ENCODE measurements around the gene KLC3. TPM values are rescaled to one million over a fixed set of nuclear protein-coding genes. Genes with fewer than 3 reads are reported as not detected.
A peak's percentile ranks its signal among the peaks of the same experiment; 100 is the strongest.

Gene KLC3
- total and polyA plus RNA-seq, 2 of the 8 experiments (the other 6 are each of a cell fraction or from before 2014, with no cell fraction given): 1.3 to 2.8 TPM

- TF ChIP-seq BACH1 (IDR thresholded peaks at IDR 0.05; ENCODE audit: low read length) (no peak), PHF8 (conservative IDR thresholded peaks at IDR 0.05; ENCODE audit: low read depth, low read length) (peak; percentile 40; the same call in 1 of the 2 replicates), POU5F1 (IDR thresholded peaks at IDR 0.05; ENCODE audit: low read depth, low read length) (no peak), TAF1 (IDR thresholded peaks at IDR 0.05; ENCODE audit: low read depth, low read length) (peak; percentile 57; the same call in 1 of the 2 replicates), HDAC6 (IDR thresholded peaks at IDR 0.05; ENCODE audit: low read depth, low read length) (no peak), CBX8 (IDR thresholded peaks at IDR 0.05; ENCODE audit: borderline replicate concordance, low read depth, low read length) (no peak), KDM4A (IDR thresholded peaks at IDR 0.05; ENCODE audit: low read depth, low read length, severe bottlenecking) (peak; percentile 22), POLR2AphosphoS5 (IDR thresholded peaks at IDR 0.05; ENCODE audit: low read depth, low read length) (no peak), SIX5 (IDR thresholded peaks at IDR 0.05; ENCODE audit: low read depth, low read length) (no peak), BCL11A (IDR thresholded peaks at IDR 0.05; ENCODE audit: low read depth in 2 of 2, low read length in 2 of 2) (no peak), POLR2A (IDR thresholded peaks at IDR 0.05; ENCODE audit: control extremely low read depth in 1 of 2, low read depth in 2 of 2, low read length in 2 of 2) (peak in 1 of 2 experiments; percentile 58; a peak in 1 of 3 replicates), RXRA (IDR thresholded peaks at IDR 0.05; ENCODE audit: insufficient read depth, low read depth, low read length) (no peak)
- TF ChIP-seq, protein P1, sequence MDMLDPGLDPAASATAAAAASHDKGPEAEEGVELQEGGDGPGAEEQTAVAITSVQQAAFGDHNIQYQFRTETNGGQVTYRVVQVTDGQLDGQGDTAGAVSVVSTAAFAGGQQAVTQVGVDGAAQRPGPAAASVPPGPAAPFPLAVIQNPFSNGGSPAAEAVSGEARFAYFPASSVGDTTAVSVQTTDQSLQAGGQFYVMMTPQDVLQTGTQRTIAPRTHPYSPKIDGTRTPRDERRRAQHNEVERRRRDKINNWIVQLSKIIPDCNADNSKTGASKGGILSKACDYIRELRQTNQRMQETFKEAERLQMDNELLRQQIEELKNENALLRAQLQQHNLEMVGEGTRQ (IDR thresholded peaks at IDR 0.05; ENCODE audit: low read length): no peak
Observed at GRCh38 chr19:45323671-45324081, 16.9 kb upstream of the KLC3 start (continued).

All from H1 (cell line).